22Rv1 (cell line): ENCODE measurements around the gene RNF115.

Source experiments
- CTCF ChIP-seq: fragments of 450-650 bp; IDR thresholded peaks from 2 replicates; pipeline ENCODE4 v1.5.1; 2017; ENCODE audit warnings: mild to moderate bottlenecking
- ZFX ChIP-seq: fragments of 450-650 bp; IDR thresholded peaks from 2 replicates; pipeline ENCODE4 v1.6.1; 2017; ENCODE audit warnings: antibody characterized with exemption, borderline replicate concordance

GRCh38 chr1:145868232-145868631 lies 44.3 kb upstream of the RNF115 start:
- no peak for TF ChIP-seq CTCF
- TF ChIP-seq ZFX = no peak
